ENCODE measurements around the gene AJAP1.
A peak's percentile ranks its signal among the peaks of the same experiment; 100 is the strongest.

Gene AJAP1

DNA sequence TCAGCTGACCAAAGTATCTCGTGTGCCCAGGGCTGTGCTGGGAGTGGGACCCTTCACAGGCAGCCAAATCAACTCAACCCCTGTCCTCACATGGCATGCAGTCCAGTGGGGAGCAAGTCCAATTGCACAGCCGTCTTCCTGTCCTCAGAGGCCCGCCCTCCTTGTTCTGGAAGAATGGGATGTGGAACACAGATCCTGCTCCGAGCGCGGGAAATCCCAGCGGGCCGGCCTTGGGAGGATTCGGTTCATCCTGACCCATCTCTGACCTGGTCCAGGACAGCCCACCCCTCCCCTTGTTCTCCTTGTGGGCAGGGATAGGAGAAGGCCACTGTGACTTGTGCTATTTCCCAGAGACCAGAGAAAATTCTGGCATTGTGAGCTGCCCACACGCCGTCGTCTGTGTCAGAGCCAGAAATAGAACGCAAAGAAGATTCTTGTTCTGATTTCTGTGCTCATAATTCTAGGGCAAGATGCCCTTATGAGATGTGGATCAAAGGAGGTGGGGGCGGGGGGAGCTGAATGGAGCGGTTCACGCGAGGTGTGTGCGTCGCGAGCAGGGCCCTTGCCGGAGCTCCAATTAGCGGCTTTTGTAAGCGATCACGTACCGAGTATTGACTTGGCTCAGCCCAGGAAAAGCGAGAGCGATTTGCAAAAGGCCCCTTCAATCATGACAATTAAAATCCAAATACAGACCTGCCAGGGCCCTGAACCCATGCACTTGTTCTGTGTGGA lies 79.2 kb downstream of the AJAP1 start:
- DNase-seq (ENCODE audit: low read depth in 2 of 2), result no peak

DNA sequence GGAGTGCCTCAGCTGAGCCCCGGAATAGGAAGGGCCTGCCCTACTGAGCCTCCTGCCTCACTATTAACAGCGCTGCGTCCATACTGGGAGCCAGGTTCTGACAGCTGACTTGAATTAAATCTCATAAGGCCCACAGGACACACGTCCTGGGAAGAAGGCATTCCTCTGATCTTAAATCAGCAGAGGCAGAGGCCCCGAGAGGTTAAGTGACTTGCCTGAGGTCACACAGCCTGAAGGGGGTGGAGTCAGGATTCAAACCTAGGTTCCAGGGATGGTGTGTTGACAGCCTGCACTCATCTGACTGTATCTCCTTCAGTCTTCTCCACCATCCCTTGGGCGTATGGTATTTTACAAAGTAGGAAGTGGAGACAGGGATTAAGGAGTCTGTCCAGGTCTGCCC lies 79.8 kb downstream of the AJAP1 start:
- no peak for DNase-seq (ENCODE audit: low read depth in 2 of 2)

DNA sequence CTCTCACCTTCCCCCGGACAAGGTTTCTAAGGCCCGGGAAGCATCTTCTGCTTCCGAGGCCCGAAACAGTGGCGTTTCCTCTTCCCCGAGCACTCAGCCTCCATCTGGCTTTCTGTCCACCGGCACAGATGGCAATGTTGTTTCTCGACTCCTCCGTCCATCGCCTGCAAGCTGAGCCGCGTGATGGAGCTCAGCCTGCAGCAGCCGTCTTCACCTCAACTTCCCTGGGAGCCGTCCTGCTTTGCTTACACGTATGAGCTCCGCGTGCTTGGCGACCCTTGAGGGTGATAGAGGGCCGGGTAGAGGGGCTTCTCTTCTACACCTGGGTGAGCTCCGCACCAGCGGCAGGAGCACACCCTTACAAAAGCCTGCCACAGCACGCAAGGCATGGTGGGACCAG lies 80.4 kb downstream of the AJAP1 start:
- no peak for DNase-seq (ENCODE audit: low read depth in 2 of 2)

DNA sequence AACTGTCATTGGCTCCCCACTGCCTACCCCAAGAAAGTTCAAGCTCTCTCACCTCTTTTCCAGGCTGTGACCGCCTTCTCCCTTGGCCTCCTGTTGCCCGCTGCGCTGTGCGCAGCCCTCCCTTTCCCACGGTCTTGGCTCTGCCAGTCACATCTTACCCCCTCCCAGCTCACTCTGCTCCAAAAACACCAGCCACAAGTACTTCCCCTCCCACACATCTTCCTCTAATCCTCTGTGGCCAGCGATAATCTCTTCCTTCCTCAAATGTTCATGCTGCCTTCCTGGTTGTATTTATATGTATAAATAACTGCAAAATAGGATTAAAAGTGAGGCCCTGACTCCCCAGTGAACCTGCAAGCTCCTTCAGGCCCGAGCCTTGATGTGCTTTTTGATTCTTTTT lies 81.8 kb downstream of the AJAP1 start:
- no peak for DNase-seq (ENCODE audit: low read depth in 2 of 2)

DNA sequence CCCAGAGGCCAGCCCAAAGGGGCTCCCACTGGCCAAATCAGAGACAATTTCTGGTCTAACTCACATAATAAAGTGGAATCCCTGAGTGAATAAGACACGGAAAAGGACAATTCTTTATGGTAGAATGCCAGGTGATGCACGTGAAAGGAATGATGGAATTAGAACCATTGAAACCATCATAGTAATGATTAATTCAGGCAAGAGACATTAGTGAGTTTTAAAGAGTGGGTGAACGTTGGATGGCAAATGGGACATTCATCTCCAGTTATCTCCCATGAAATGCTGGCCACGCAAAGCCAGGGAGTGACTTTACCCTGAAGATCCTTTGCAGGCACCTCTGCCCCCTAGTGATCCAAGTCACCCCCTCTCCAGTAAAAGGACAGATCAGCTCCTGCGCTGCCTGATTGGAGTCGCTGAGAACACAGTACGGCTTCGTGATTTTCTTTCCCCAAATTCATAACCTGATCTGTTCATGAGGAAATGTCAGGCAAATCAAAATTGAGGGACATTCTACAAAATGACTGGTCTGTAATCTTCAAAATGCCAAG lies 87.5 kb downstream of the AJAP1 start:
- DNase-seq (ENCODE audit: low read depth in 2 of 2), result no peak

DNA sequence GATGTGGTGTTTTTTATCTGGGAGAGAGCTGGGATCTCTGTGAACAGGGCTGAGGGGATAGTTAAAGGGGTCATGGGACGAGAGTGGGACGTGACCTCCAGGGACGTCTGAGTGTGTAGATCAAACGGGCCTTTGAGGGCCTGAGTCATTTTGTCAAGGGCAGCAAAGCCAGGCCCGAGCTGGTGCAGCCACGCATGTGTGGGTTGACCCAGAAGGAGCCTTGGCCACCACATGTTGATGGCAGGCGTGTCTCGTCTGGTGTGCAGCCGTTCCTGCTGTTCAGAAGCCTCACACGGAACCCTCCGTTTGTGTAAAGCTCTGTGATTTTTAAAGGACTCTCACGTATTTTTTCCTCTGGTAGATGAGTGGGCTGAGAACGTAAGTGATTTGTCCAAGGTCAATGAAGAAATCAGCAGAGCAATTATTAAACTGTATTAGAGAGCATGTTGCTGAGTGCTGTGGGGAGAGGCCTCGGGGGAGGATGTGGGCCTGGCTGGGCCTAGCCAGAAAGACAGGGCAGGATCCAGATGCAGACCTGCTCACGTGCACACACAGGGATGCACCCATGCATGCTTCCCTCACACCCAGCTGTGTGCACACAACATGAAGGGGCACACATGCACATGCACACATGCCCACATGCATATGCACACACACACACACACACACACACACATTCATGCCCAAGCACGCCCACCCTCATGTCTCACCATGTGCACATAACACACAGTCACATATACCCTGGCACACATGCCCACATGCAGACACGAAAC lies 89.8 kb downstream of the AJAP1 start:
- no peak for DNase-seq (ENCODE audit: low read depth in 2 of 2)

DNA sequence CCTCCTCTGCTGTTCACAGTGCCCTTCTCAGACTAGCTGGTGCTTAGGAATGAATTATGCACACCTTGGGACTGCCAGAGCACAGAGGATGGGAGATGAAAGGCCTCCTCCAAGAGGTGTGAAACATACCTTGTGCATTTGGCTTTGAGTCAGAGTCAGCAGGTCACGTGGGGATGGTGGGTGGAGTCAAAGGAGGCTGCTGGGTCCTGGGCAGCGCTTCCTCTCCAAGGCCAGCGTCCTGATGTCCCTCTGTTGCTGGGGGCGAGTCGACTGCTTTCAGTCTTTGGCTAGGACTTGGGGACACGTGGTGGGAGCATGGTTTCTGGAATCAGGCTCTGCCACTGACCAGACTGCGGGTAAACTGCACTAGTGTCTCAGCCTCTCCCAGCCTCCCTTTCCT lies 91.2 kb downstream of the AJAP1 start:
- no peak for DNase-seq (ENCODE audit: low read depth in 2 of 2)

DNA sequence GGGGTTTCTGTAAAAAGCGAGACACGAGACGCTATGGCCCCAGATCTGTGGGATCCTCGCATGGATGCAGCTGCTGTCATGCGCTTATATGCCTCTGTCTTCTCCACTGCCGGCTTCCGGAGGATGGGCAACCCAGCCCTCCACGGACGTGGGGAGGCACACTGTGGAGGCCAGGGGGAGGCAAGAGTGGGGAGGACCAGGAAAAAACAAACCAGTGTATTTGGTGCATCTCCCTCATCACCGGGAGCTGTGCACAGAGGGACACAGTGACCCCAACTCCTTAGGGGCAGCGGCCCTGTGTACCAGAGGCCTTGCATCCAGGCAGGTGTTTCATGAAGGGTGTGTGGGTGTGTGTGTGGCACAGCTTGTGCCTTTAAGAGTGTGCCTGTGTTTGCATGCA lies 95.0 kb downstream of the AJAP1 start:
- DNase-seq (ENCODE audit: low read depth in 2 of 2), result no peak

DNA sequence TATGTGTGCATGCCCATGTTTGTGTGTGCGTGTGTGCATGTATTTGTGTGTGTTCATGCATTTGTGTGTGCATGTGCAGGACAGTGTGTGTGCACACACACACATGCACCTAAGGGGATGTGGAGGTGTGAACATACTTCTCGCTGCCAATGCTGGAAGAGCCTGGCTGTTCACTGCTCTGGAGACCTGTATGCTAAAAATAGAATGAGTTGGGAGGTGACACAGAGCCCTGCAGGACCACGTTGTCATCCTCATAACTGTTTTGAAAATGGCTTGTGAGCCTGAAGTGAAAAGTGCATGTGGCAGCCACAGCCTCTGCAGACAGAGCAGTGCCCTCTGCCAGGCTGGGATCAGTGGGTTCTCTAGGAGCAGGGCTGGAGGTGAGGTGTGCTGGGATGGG lies 95.8 kb downstream of the AJAP1 start:
- no peak for DNase-seq (ENCODE audit: low read depth in 2 of 2)

DNA sequence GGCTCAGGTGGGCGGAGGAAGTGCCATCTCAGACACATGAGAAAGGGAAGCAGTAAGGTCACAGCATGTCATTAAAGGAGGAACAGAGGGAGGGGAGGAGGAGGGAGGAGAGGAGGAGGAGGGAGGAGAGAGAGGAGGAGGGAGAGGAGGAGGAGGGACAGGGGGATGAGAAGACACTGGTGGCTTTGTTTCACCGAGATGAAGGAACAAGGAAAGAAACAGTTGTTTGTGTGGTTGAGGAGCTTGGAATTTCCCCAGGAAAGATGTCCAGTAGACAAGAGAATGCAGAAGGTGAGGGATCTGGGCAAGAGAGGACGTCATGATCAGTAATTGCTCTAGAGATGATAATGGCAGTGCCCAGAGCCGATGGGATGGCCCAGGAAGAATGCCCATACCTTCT lies 97.7 kb downstream of the AJAP1 start:
- DNase-seq (ENCODE audit: low read depth in 2 of 2), result no peak

DNA sequence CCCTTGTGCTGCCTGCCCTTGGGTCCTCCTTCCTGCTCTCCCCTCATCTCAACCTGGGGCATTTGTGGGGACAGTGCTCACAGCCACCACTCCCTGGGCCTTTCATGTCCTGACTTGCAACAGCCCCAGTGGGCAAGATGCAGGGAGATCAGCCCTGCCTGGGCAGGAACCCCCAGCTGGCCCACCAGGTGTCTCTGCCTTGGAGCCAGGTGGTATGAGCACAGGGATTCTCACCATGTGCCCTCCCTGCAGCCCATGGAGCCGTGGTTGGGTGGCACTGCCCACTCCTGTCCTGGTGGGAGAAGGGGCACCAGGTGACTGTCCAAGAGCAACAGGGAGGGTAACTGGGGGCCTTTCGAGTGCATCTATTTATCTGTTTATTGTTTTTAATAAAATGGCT lies 100.4 kb downstream of the AJAP1 start:
- DNase-seq (ENCODE audit: low read depth in 2 of 2), result no peak

DNA sequence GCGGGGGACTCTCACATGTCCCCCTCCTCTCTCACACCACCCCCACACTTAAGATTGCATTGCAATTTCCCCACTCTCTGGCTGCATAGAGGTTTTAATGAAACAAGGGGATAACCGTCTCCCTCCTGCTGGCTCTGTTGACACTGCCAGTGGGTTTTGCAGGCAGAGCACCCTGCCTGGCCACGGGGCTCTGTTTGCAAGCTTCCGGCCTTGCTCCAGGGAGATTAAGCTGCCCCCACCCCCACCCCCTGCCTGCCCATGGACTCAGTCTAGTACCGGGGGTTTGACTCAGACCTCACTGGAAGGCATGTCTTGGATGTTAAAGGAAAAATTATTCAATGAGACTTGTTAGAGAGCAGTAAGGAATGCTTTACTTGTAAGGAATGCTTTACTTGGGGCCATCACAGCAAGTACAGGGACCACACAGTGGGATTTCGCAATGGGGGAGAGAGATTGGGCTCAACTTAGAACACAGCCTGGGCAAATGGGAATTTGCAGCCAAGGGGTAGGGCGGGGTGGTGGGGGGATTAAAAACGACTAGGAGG lies 101.0 kb downstream of the AJAP1 start:
- DNase-seq (ENCODE audit: low read depth in 2 of 2), result peak; percentile 74 to 81

DNA sequence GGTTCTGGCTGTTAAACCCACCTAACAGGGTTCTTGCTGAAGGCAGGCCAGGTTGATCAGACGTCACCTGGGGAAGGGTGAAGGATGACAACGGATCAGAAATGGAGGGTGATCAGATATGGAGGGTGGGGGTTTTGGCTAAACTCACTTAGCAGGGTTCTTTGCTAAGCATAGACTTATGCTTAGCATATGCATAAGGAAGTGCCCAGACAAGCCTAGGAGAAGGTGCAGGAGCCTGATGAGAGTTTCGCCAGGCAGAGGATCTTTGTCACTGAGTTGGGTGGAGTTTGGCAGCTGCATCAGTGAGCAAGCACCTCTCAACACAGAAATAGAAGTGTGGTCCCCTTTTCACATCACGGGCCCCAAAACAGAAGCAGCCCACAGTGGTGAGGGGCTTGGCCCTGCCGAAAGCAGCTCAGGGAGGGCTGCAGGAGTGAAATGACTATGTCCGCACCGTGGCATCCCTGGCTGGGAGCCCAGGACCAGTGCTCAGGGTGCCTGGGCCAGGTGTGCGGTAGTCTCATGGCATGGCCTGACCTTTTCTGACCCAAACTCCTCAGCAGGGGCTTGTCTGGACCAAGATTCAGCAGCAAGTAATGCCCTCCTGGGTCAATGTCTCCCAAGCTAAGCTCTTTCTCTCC lies 101.6 kb downstream of the AJAP1 start:
- DNase-seq (ENCODE audit: low read depth in 2 of 2), result no peak

DNA sequence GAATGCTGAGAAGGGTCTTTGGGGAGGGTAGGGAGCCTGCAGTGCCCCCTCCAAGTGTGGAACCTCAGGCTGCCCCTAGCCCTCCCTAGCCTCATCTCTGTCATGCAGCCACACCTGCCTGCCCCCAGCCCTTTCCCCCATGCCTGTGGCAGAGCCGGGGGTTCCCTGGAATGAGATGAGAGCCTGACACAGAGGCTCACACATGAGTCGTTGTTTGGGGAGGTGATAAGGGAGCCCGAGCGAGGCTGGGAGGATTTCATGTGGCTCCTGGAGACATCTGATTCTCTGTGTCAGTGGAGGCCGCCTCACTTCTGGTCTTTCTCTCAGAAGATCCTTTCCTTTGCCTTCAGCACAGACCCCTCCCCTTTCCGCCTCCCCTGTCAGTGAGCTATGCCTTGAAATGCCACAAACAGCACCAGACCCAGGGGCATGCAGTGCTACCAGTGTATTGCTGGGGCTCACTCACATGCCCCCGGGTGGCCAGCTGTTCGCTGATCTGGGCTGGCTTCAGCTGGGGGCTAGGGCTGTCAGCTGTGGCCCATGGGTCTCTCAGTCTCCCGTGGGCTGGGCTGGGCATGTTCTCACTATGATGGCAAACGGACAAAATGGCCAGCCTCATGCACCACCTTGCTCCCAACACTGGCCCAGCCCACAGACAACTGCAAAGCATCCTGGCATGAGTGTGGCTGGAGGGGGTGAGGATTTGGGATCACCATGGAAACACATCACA lies 102.6 kb downstream of the AJAP1 start:
- DNase-seq (ENCODE audit: low read depth in 2 of 2), result no peak

DNA sequence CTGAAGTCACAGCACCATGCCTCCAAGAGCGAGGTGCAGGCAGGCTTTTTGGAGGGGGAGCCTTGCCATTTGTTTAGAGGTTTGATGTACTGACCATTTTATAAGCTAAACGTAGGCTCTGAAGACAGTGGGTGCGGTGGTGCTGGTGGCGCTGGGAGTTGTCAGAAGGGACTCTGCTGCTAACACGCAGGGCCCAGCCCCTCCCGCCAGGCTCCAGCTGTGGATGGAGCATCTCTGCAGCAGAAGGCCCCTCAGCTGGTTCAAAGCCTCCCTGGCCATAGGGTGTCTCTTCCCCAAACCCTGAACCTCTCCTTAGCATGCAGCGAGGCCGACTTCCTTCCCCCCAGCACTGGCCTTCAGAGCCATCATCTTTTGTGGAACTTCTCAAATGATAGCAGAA lies 105.3 kb downstream of the AJAP1 start:
- DNase-seq (ENCODE audit: low read depth in 2 of 2), result no peak

DNA sequence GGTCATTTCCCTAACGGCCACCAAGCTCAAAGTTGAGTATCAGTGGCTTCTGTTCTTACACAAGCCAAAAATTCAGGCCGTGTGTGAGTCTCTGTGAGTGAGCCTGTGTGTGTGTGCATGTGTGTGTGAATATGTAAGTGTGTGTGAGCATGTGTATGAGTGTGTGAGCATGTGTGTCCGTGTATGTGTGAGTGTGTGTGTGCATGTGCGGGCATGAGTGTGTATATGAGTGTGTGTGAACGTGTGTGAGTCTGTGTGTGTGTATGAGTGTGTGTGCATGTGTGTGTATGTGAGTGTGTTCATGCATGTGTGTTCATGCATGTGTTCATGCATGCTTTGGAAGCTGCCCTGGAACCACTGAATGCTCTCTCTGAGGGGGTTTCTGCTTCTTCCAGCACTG lies 105.7 kb downstream of the AJAP1 start:
- no peak for DNase-seq (ENCODE audit: low read depth in 2 of 2)

DNA sequence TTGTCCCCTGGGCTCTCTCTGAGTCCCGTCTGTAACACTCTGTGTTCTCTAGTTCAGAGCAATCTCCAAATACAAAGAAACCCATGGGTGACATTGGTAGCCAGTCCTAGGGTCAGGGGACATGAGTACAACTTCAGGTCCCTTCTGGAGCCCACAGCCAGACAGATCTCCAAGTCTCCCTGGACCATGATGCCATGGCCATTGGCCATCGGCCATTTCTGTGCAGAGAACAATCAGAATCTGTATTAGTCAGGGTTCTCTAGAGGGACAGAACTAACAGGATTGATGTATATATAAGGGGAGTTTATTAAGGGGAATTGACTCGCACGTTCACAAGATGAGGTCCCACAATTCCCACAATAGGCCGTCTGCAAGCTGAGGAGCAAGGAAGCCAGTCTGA lies 106.9 kb downstream of the AJAP1 start:
- no peak for DNase-seq (ENCODE audit: low read depth in 2 of 2)

DNA sequence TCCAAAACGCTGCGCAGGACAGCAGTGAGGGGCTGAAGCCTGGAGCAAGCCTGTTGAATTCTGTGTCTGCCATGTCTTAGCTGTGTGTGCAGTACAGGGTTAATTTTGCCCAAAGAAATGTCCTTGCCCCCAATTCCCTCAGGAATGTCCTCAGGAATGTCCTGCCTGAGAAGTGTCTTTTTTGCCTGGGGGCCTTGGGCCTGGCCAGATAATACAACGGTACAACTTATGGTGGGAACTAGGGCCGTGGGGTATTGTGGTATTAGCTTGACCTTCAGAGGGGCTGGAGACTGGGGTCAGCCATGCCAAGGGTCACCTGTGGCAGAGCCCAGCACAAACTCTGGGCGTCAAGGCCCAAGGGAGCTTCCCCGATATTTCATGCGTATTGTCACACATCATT lies 107.7 kb downstream of the AJAP1 start:
- DNase-seq (ENCODE audit: low read depth in 2 of 2), result no peak

DNA sequence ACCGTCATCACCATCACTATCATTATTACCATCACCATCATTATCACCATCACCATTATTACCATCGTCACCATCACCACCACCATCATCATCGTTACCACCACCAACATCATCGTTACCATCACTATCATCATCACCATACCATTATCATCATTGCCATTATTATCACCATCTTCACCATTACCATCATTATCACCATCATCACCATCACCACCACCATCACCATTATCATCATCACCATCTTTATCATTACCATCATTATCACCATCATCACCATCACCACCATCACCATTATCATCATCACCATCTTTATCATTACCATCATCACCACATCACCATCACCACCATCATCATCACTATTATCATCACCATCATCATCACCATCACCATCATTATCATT lies 112.9 kb downstream of the AJAP1 start:
- no peak for DNase-seq (ENCODE audit: low read depth in 2 of 2)

DNA sequence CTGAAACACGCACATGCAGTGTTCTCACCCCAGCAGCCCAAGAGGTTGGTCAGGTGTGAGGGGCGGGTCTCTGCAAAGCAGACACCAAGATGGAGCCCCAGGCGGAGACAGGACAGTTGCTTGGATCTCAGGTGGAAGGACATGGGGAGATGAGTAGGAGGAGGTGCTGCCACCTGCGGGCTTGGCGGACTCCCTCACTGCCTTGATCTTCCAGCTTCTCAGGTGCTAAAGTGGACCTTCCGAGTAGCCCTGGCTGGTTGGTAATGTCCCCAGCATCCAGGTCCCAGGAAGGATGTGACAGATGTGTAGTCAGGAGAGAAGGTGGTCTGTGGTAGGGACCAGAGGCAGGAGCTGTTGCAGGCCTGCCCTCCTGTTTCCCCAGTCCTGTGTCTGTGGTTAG lies 114.1 kb downstream of the AJAP1 start:
- DNase-seq (ENCODE audit: low read depth in 2 of 2), result no peak

DNA sequence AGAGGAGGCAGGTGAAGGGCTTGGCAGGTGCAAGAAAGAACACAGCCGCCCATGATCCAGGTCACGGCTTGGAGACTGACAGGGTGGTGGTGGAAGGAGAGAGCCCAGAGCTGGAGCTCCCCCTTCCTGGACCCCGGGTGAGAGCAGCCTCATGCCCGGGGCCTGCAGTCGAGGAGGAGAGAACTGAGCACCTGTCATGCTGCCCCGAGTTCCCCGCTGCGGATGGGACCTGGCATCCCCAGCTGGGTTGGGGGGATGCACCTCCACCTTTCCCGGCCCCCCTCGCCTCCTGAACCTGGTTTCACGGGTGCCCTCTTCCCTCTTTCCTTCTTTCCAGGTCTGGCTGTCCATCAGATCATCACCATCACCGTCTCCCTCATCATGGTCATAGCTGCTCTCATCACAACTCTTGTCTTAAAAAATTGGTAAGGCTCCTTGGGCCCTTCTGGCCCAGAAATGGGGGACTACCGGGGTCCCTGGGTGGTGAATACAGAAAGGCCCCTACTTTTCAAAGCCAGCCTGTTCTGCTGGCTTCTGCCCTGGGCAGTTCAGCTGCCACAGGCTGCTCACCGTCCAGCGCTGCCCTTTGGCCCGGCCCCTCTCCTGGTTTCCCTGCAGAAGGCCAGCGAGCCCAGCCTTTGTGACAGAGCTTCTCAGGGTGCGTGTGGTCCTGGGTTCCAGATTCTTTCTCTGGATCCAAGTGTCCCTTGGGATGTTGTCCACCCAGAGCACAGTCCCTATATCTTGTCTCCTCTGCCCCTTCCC lies 115.3 kb downstream of the AJAP1 start:
- no peak for DNase-seq (ENCODE audit: low read depth in 2 of 2)

Data from fibroblast of skin of left biceps (primary cell).